Nephron (organoid): ENCODE data around the gene DGKD.
A peak's percentile ranks its signal among the peaks of the same experiment; 100 is the strongest.

Experiments
- H3K27ac Mint-ChIP-seq, 3 experiments: 2 replicates each; pipeline ENCODE4 v1.8.0; 2020; ENCODE audit warnings: mixed read lengths in 3 of 3, mild to moderate bottlenecking in 2 of 3, moderate library complexity in 1 of 3
- H3K27me3 Mint-ChIP-seq: 2 replicates; pipeline ENCODE4 v1.8.0; 2021; ENCODE audit warnings: low read depth, mild to moderate bottlenecking, moderate library complexity, mixed read lengths
- H3K36me3 Mint-ChIP-seq: 2 replicates; pipeline ENCODE4 v1.8.0; 2020; ENCODE audit warnings: low read depth, mixed read lengths
- H3K4me1 Mint-ChIP-seq: 2 replicates; pipeline ENCODE4 v1.8.0; 2020; ENCODE audit warnings: mixed read lengths
- H3K4me3 Mint-ChIP-seq, 3 experiments: 2 replicates each; pipeline ENCODE4 v1.8.0; 2020; ENCODE audit warnings: mild to moderate bottlenecking in 3 of 3, mixed read lengths in 3 of 3, moderate library complexity in 2 of 3
- H3K9me3 Mint-ChIP-seq: 2 replicates; pipeline ENCODE4 v1.8.0; 2020; ENCODE audit warnings: mixed read lengths
- CTCF ChIP-seq, 3 experiments: fragments of 200-600 bp; sonication (generic); IDR thresholded peaks; one replicate each; pipeline ENCODE4 v1.5.0; 2021; ENCODE audit warnings: antibody characterized with exemption in 3 of 3; ENCODE audit not compliant: unreplicated experiment in 3 of 3

Gene DGKD

GRCh38 chr2:233480490-233481202 lies 126.4 kb downstream of the DGKD start:
- Mint-ChIP-seq H3K4me3 (no peak overlapping the region), H3K4me1 (peaks cover 8% of the 10 kb centered on the region), H3K27me3 (no peaks in the 10 kb centered on the region), H3K36me3 (peaks cover 58% of the 10 kb centered on the region), H3K27ac (no peak overlapping the region), H3K9me3 (no peaks in the 10 kb centered on the region)
- no peak for TF ChIP-seq CTCF (IDR thresholded peaks at IDR 0.05; ENCODE audit: unreplicated experiment in 3 of 3)

GRCh38 chr2:233481368-233482142 lies 127.3 kb downstream of the DGKD start:
- H3K36me3 Mint-ChIP-seq = peaks cover 61% of the 10 kb centered on the region
- no peaks in the 10 kb centered on the region for H3K27me3 Mint-ChIP-seq
- H3K4me1 Mint-ChIP-seq = peaks cover 15% of the 10 kb centered on the region
- H3K9me3 Mint-ChIP-seq = no peaks in the 10 kb centered on the region
- peak overlapping the region; percentile 20 to 74 (median 68) for H3K27ac Mint-ChIP-seq
- TF ChIP-seq CTCF (IDR thresholded peaks at IDR 0.05; ENCODE audit: unreplicated experiment in 3 of 3) = no peak
- H3K4me3 Mint-ChIP-seq = no peak overlapping the region

GRCh38 chr2:233482616-233483015 lies 128.3 kb downstream of the DGKD start:
- peaks cover 26% of the 10 kb centered on the region for H3K4me1 Mint-ChIP-seq
- H3K36me3 Mint-ChIP-seq = peaks cover 60% of the 10 kb centered on the region
- H3K27me3 Mint-ChIP-seq = no peaks in the 10 kb centered on the region
- no peaks in the 10 kb centered on the region for H3K9me3 Mint-ChIP-seq
- no peak overlapping the region for H3K4me3 Mint-ChIP-seq
- no peak for TF ChIP-seq CTCF (IDR thresholded peaks at IDR 0.05; ENCODE audit: unreplicated experiment in 3 of 3)
- H3K27ac Mint-ChIP-seq = no peak overlapping the region

GRCh38 chr2:233485726-233486125 lies 131.4 kb downstream of the DGKD start:
- Mint-ChIP-seq H3K9me3 (no peaks in the 10 kb centered on the region), H3K4me3 (no peak overlapping the region), H3K36me3 (peaks cover 72% of the 10 kb centered on the region), H3K4me1 (peaks cover 29% of the 10 kb centered on the region), H3K27ac (peak overlapping the region in 1 of 3 experiments; percentile 23), H3K27me3 (no peaks in the 10 kb centered on the region)
- no peak for TF ChIP-seq CTCF (IDR thresholded peaks at IDR 0.05; ENCODE audit: unreplicated experiment in 3 of 3)

- Mint-ChIP-seq H3K27me3 (no peaks in the 10 kb centered on the region), H3K27ac (peak overlapping the region; percentile 15 to 23 (median 22)), H3K9me3 (no peaks in the 10 kb centered on the region), H3K4me1 (peaks cover 26% of the 10 kb centered on the region), H3K36me3 (peaks cover 67% of the 10 kb centered on the region), H3K4me3 (no peak overlapping the region)
- TF ChIP-seq CTCF (IDR thresholded peaks at IDR 0.05; ENCODE audit: unreplicated experiment in 3 of 3) = no peak
These were observed 132.1 kb downstream of the DGKD start for GRCh38 chr2:233486357-233486756.
